Liver (tissue), 3 donors: ENCODE data around the gene RAET1G.

Experiments
- EGR1 ChIP-seq, 2 donors: IDR thresholded peaks; 2 replicates each; pipeline ENCODE4 v1.6.1; 2016 to 2018; ENCODE audit warnings: antibody characterized with exemption in 2 of 2, low read depth in 2 of 2
- FOXA1 ChIP-seq: IDR thresholded peaks from 2 replicates; pipeline ENCODE4 v1.6.1; 2016; ENCODE audit warnings: antibody characterized with exemption
- RXRA ChIP-seq, 2 donors: IDR thresholded peaks; 2 replicates each; pipeline ENCODE4 v1.6.1; 2017 to 2018; ENCODE audit warnings: antibody characterized with exemption in 2 of 2, mild to moderate bottlenecking in 1 of 2
- SP1 ChIP-seq: IDR thresholded peaks from 2 replicates; pipeline ENCODE4 v1.6.1; 2018; ENCODE audit warnings: antibody characterized with exemption, mild to moderate bottlenecking
- TF ChIP-seq, protein P1 (sequence below): fragments of 150-350 bp; IDR thresholded peaks from 2 replicates; pipeline ENCODE4 v1.5.1; 2017; ENCODE audit warnings: improper control_type of control experiment, low read depth, low read length; ENCODE audit not compliant: missing input control
- TF ChIP-seq, protein P2 (sequence below): IDR thresholded peaks from 2 replicates; pipeline ENCODE4 v1.6.1; 2016; ENCODE audit warnings: antibody characterized with exemption
- donor health status: healthy.
- donor health status: healthy.

DNA sequence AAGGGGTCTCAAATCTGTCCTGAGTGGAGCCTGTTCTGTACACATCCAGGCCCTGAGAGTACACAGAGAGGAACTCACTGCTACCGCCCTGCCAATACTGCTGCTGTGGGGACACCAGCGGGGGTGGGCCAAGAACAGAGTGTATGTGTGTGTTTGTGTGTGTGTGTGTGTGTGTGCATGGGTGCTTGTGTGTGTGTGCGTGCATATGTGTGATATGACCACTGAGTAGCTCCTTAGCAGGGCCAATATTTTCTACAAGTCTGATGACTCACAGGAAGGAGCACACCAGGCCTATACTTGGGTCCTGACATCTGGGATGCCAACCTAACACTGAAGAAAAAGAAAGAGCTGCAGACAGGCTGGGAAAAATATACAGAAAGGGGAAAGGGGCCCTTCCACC lies 26.4 kb downstream of the RAET1G start:
- TF ChIP-seq, protein P1, sequence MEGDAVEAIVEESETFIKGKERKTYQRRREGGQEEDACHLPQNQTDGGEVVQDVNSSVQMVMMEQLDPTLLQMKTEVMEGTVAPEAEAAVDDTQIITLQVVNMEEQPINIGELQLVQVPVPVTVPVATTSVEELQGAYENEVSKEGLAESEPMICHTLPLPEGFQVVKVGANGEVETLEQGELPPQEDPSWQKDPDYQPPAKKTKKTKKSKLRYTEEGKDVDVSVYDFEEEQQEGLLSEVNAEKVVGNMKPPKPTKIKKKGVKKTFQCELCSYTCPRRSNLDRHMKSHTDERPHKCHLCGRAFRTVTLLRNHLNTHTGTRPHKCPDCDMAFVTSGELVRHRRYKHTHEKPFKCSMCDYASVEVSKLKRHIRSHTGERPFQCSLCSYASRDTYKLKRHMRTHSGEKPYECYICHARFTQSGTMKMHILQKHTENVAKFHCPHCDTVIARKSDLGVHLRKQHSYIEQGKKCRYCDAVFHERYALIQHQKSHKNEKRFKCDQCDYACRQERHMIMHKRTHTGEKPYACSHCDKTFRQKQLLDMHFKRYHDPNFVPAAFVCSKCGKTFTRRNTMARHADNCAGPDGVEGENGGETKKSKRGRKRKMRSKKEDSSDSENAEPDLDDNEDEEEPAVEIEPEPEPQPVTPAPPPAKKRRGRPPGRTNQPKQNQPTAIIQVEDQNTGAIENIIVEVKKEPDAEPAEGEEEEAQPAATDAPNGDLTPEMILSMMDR: no peak
- TF ChIP-seq, protein P2, sequence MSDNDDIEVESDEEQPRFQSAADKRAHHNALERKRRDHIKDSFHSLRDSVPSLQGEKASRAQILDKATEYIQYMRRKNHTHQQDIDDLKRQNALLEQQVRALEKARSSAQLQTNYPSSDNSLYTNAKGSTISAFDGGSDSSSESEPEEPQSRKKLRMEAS: no peak
- no peak for TF ChIP-seq EGR1 (IDR thresholded peaks at IDR 0.05; ENCODE audit: low read depth in 2 of 2)
- no peak for TF ChIP-seq RXRA (IDR thresholded peaks at IDR 0.05)
- no peak for TF ChIP-seq SP1
- no peak for TF ChIP-seq FOXA1
